ENCODE data around the gene MICB. TPM values are rescaled to one million over a fixed set of nuclear protein-coding genes. Genes with fewer than 3 reads are reported as not detected.

Gene MICB
- total RNA-seq, 1 donor, result 16.6 TPM

GRCh38 chr6:31473780-31474761 is 23.9 kb upstream of the MICB start:
- TF ChIP-seq CTCF (IDR thresholded peaks at IDR 0.05; ENCODE audit: insufficient read depth, low read length), result no peak
- H3K4me3 ChIP-seq (ENCODE audit: low read depth, low read length), result no peak overlapping the region
- peak; percentile 74 for DNase-seq (ENCODE audit: low read depth)

GRCh38 chr6:31474871-31475286 is 23.1 kb upstream of the MICB start:
- H3K4me3 ChIP-seq (ENCODE audit: low read depth, low read length), result no peak overlapping the region
- DNase-seq (ENCODE audit: low read depth), result no peak
- TF ChIP-seq CTCF (IDR thresholded peaks at IDR 0.05; ENCODE audit: insufficient read depth, low read length), result peak; percentile 42

GRCh38 chr6:31476515-31477139 is 21.3 kb upstream of the MICB start:
- TF ChIP-seq CTCF (IDR thresholded peaks at IDR 0.05; ENCODE audit: insufficient read depth, low read length), result no peak
- DNase-seq (ENCODE audit: low read depth), result no peak

GRCh38 chr6:31477521-31477920 is 20.4 kb upstream of the MICB start:
- DNase-seq (ENCODE audit: low read depth), result no peak
- H3K4me3 ChIP-seq (ENCODE audit: low read depth, low read length), result no peak overlapping the region
- no peak for TF ChIP-seq CTCF (IDR thresholded peaks at IDR 0.05; ENCODE audit: insufficient read depth, low read length)

More at GRCh38 chr6:31476515-31477139, 21.3 kb upstream of the MICB start:
- H3K4me3 ChIP-seq (ENCODE audit: low read depth, low read length), result no peak overlapping the region

- no peak overlapping the region for H3K4me3 ChIP-seq (ENCODE audit: low read depth, low read length)
- no peak for TF ChIP-seq CTCF (IDR thresholded peaks at IDR 0.05; ENCODE audit: insufficient read depth, low read length)
- DNase-seq (ENCODE audit: low read depth), result no peak
Measured at GRCh38 chr6:31478186-31478950, 19.6 kb upstream of the MICB start.

GRCh38 chr6:31479151-31479932 is 18.6 kb upstream of the MICB start:
- no peak for TF ChIP-seq CTCF (IDR thresholded peaks at IDR 0.05; ENCODE audit: insufficient read depth, low read length)
- H3K4me3 ChIP-seq (ENCODE audit: low read depth, low read length), result no peak overlapping the region
- DNase-seq (ENCODE audit: low read depth), result no peak

Data from fibroblast of the aortic adventitia (primary cell).